ENCODE results near the gene GFER. TPM values are rescaled to one million over a fixed set of nuclear protein-coding genes. Genes with fewer than 3 reads are reported as not detected.

The GFER gene
- total RNA-seq, 4 donors from 2014 or later: 29.9 to 117 (median 64.3) TPM

- H3K9me3 ChIP-seq: no peaks in the 10 kb centered on the region
- no peak for DNase-seq
- no peak overlapping the region for H3K4me3 ChIP-seq
- WGBS, 2 donors (ENCODE audit: low coverage in 1 of 2): 95% methylated on average over 40 of the region's 47 CpGs; no CpG with 5 or more reads in 1 of the 2 donors
- H3K27me3 ChIP-seq: no peaks in the 10 kb centered on the region
- H3K36me3 ChIP-seq: peaks cover 0 to 45% (median 28%) of the 10 kb centered on the region in 4 donors
- H3K27ac ChIP-seq: no peak overlapping the region
- H3K4me1 ChIP-seq: peaks cover 19 to 36% (median 27%) of the 10 kb centered on the region in 4 donors
- TF ChIP-seq EP300 (IDR thresholded peaks at IDR 0.05; ENCODE audit: low read depth) (no peak), CTCF (IDR thresholded peaks at IDR 0.05) (no peak), POLR2A (IDR thresholded peaks at IDR 0.05) (no peak), POLR2AphosphoS5 (IDR thresholded peaks at IDR 0.05) (no peak)
- in situ Hi-C loops (cut with MboI; ENCODE audit: low pct_ligation_motif_present in 1 of 4, low pct_unique_long_range_greater_than_20kb in 1 of 4, low sequenced_read_pairs in 3 of 4) (loop anchor here in 1 of 4 donors (25.0 kb wide), 1 partner anchor 135 kb away; the partner anchor contains the start of genes PKD1 and RAB26), intact Hi-C loops (cut with DNase I; ENCODE audit: low total_unique reads) (loop anchor here (10.0 kb wide), 1 partner anchor 232 kb away; the partner anchor contains the start of gene DNASE1L2)
These were observed 18.6 kb downstream of the GFER start for GRCh38 chr16:2002406-2003230.

GRCh38 chr16:2003231-2003826 is 19.3 kb downstream of the GFER start:
- Histone ChIP-seq H3K27me3 (no peaks in the 10 kb centered on the region), H3K9me3 (no peaks in the 10 kb centered on the region), H3K4me1 (peaks cover 25 to 43% (median 34%) of the 10 kb centered on the region in 4 donors), H3K27ac (peak overlapping the region in 1 of 4 donors; percentile 79), H3K36me3 (peaks cover 0 to 40% (median 25%) of the 10 kb centered on the region in 4 donors), H3K4me3 (no peak overlapping the region)
- TF ChIP-seq CTCF (IDR thresholded peaks at IDR 0.05) (no peak), EP300 (IDR thresholded peaks at IDR 0.05; ENCODE audit: low read depth) (no peak), POLR2A (IDR thresholded peaks at IDR 0.05) (no peak), POLR2AphosphoS5 (IDR thresholded peaks at IDR 0.05) (no peak)
- 84% methylated on average over 8 of the region's 8 CpGs; no CpG with 5 or more reads in 1 of the 2 donors for WGBS, 2 donors (ENCODE audit: low coverage in 1 of 2)
- DNase-seq: no peak
- intact Hi-C loops (cut with DNase I; ENCODE audit: low total_unique reads): loop anchor here (10.0 kb wide), 1 partner anchor 231 kb away; the partner anchor contains the start of gene DNASE1L2
- in situ Hi-C loops (cut with MboI; ENCODE audit: low pct_ligation_motif_present in 1 of 4, low pct_unique_long_range_greater_than_20kb in 1 of 4, low sequenced_read_pairs in 3 of 4): loop anchor here in 1 of 4 donors (25.0 kb wide), 1 partner anchor 134 kb away; the partner anchor contains the start of genes PKD1 and RAB26

- H3K36me3 ChIP-seq: peaks cover 0 to 34% (median 23%) of the 10 kb centered on the region in 4 donors
- no peak for TF ChIP-seq POLR2A (IDR thresholded peaks at IDR 0.05)
- peak in 2 of 3 donors; percentile 26 to 47 for TF ChIP-seq POLR2AphosphoS5 (IDR thresholded peaks at IDR 0.05)
- TF ChIP-seq CTCF (IDR thresholded peaks at IDR 0.05): peak; percentile 94 to 99 (median 97)
- no peaks in the 10 kb centered on the region for H3K9me3 ChIP-seq
- intact Hi-C loops (cut with DNase I; ENCODE audit: low total_unique reads) (loop anchor here (10.0 kb wide), 1 partner anchor 231 kb away; the partner anchor contains the start of gene DNASE1L2), in situ Hi-C loops (cut with MboI; ENCODE audit: low pct_ligation_motif_present in 1 of 4, low pct_unique_long_range_greater_than_20kb in 1 of 4, low sequenced_read_pairs in 3 of 4) (loop anchor here in 1 of 4 donors (25.0 kb wide), 1 partner anchor 133 kb away; the partner anchor contains the start of genes PKD1 and RAB26)
- peak overlapping the region in 1 of 4 donors; percentile 4 for H3K4me3 ChIP-seq
- DNase-seq: peak; percentile 95
- H3K27me3 ChIP-seq: no peaks in the 10 kb centered on the region
- H3K4me1 ChIP-seq: peaks cover 29 to 50% (median 40%) of the 10 kb centered on the region in 4 donors
- peak overlapping the region; percentile 52 to 79 (median 62) for H3K27ac ChIP-seq
- WGBS, 2 donors (ENCODE audit: low coverage in 1 of 2): 40% methylated on average over 26 of the region's 36 CpGs; no CpG with 5 or more reads in 1 of the 2 donors
These were observed 20.0 kb downstream of the GFER start for GRCh38 chr16:2003827-2004641.
